ENCODE measurements around the gene HAUS8. TPM values are rescaled to one million over a fixed set of nuclear protein-coding genes. Genes with fewer than 3 reads are reported as not detected.
"Not testable (repeated sequence)": the region's sequence is repeated elsewhere in the genome, so short reads cannot be mapped to it uniquely, and the experiment has no call there.

HAUS8 gene
- total RNA-seq, 1 experiment from 2014 or later = 16.3 TPM

DNA sequence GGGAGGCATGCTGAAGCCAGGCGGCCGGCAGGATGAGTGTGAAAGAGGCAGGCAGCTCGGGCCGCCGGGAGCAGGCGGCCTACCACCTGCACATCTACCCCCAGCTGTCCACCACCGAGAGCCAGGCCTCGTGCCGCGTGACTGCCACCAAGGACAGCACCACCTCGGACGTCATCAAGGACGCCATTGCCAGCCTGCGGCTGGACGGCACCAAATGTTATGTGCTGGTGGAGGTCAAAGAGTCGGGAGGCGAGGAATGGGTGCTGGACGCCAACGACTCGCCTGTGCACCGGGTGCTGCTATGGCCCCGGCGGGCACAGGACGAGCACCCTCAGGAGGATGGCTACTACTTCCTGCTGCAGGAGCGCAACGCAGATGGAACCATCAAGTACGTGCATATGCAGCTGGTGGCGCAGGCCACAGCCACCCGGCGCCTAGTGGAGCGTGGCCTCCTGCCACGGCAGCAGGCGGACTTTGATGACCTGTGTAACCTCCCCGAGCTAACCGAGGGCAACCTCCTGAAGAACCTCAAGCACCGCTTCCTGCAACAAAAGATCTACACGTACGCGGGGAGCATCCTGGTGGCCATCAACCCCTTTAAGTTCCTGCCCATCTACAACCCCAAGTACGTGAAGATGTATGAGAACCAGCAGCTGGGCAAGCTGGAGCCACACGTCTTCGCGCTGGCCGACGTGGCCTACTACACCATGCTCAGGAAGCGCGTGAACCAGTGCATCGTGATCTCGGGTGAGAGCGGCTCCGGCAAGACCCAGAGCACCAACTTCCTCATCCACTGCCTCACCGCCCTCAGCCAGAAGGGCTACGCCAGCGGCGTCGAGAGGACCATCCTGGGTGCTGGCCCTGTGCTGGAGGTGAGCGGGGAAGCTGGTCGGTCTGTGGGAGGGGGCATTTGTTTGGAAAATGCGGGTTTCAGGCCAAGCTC lies 26.7 kb upstream of the HAUS8 start:
- DNase-seq (ENCODE audit: low read depth) = no peak

DNA sequence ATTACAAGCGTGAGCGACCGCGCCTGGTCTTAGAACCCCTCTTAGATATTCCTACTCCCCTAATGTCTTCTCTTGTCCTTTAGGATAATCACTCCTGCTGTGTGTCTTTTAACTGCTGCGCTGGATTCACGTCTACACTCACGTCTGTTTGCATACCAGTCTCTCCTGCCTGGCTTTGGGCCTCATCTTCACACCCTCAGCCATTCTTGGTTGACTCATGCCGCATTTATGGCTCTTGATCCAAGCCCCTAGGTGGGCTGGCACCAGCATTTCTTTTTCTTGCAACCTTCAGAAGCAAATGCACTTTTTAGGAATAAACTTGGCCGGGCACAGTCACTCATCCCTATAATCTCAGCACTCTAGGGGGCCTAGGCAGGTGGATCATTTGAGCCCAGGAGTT lies 23.1 kb upstream of the HAUS8 start:
- DNase-seq (ENCODE audit: low read depth) = no peak

DNA sequence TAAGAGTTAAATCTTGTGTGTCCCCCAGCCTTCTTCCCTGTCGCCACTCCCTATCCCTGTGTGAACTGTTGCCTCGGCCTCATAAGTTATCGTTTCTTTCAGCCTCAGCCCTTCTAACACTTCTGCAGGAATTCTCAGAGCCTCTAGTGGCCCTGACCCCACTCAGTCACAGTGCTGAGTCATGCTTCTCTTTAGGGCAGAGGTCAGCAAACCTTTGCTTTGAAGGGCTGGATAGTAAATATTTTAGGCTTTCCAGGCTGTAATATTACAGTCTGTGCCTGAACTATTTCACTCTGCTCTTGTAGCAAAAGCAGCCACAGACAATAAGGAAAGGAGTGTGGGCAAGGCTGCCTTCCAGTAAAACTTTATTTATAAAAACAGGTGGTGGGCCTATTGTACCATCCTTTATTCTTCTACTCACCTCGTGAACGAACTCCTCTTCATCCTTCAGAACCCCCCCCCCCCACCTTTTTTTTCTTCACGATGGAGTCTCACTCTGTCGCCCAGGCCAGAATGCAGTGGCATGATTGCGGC lies 22.4 kb upstream of the HAUS8 start:
- DNase-seq (ENCODE audit: low read depth) = peak; percentile 67

DNA sequence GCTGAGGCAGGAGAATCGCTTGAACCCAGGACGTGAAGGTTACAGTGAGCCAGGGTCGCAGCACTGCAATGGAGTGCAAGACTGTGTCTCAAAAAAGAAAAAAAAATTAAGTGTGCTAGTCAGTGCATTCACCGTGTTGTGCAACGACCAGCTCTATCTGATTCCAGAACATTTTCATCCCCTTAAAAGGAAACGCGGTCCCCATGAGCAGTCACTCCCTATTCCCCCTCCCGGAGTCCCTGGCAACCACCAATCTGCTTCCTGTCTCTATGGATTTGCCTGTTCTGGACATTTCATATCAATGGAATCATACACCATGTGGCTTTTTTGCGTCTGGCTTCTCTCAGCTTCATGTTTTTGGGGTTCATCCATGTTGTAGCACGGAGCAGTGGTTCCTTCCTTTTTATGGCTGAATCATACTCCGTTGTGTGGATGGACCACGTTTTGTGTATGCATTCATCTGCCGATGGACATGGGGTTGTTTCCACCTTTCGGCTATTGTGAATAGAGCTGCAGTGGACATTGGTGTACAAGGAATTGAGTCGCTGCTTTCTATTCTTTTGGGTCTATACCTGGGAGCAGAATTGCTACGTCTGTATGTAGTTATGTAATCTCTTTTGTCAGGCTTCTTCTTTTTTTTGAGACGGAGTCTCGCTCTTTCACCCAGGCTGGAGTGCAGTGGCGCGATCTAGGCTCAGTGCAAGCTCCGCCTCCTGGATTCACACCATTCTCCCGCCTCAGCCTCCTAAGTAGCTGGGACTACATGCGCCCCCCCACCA lies 20.1 kb upstream of the HAUS8 start:
- DNase-seq (ENCODE audit: low read depth) = no peak

DNA sequence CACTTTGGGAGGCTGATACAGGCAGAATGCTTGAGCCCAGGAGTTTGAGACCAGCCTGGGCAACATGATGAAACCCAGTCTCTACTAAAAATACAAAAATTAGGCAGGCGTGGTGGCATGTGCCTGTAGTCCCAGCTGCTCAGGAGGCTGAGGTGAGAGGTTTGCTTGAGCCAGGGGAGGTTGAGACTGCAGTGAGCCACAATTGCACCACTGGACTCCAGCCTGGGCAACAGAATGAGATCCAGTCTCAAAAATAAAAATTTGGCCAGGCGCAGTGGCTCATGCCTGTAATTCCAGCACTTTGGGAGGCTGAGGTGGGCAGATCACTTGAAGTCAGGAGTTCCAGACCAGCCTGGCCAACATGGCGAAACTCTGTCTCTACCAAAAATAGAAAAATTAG lies 19.4 kb upstream of the HAUS8 start:
- not testable (repeated sequence) for DNase-seq (ENCODE audit: low read depth)

DNA sequence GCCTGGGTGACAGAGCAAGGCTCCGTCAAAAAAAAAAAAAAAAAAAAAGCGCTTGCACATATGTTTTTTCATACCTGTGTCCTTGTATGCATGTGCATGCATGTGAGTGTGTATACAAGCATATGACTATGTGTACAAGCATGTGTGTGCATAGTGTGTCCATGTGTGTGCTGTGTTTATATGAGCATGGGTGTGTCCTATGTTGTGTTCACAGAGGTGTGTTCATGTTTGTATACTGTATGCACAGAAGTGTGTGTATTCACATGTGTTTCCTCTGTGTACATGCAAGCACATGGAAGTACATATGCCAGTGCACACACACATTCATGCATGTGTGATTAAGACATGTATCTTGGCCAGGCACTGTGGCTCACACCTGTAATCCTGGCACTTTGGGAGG lies 17.4 kb upstream of the HAUS8 start:
- no peak for DNase-seq (ENCODE audit: low read depth)

DNA sequence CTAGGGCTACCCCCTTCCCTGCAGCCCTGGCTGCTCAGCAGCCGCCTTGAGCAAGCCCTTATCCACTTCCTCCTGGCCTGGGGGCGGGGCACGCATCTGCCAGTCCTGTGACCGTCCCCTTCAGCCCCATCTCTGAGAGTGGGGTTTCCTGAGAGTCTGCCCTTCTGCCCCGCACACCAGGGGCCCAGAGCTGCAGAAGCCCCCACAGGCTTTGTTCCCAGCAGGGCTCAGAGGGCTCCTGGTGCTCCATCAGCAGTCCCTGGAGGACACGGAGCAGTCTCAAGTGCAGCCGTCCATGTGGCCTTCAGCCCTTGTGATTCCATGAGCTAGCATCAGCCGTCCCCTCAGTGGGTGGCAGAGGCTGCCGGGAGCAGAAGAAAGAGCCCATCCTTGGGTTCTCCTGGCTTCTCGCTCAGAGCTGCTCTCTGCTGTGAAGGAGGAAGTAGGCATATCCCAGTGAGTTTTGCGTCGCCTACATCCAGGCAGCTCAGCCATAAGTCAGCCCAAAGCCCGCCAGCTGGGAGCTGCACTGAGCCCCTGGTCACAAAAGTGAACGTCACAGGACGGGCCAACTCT lies 16.6 kb upstream of the HAUS8 start:
- no peak for DNase-seq (ENCODE audit: low read depth)

DNA sequence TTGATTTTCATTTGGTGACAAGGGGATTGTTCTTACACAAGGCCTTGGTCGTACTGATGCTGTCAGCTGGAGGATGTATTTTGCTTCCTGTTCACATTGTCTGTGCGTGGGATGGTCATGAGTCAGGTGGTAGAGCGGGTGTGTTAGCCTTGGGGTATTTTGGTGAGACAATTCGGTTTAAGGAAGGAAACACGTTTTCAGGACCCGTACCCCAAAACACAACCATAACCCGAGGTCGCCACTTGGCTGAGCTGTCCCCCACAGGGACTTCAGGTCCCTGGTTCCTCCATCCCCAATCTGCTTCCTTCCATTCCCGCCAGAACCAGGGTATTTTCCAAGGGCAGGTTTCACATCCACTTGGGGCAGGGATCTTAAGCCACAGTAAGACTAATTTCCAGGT lies 15.3 kb upstream of the HAUS8 start:
- no peak for DNase-seq (ENCODE audit: low read depth)

DNA sequence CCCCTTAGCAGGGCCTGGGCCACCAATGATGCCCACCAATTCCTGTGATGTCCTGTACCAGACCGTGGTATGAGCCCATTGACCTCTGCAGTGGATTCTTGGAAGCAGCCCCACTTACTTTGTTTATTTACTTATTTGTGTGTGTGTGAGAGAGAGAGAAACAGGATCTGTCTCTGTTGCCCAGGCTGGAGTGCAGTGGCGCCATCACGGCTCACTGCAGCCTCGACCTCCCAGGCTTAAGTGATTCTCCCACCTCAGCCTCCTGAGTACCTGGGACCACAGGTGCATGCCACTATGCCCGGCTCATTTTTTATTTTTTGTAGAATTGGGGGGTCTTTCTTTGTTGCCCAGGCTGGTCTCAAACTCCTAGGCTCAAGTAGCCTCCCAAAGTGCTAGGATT lies 13.3 kb upstream of the HAUS8 start:
- DNase-seq (ENCODE audit: low read depth) = no peak

DNA sequence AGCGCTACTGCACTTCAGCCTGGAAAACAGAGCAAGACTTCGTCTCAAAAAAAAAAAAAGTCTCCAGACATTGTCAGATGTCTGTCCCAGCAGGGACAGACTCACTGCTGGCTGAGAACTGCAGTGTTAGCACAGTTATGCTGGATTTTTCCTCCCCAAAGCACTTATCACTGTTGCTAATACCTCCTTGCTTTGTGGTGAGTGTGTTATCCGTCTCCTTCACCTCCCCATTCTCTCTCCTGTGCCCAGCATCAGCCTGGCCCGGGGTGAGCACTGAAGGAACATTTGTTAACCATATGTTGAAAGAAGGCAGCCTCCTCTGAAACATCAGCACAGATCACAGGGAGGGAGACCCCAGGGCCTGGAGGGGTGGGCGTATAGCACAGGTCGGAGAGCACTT lies 11.6 kb upstream of the HAUS8 start:
- DNase-seq (ENCODE audit: low read depth) = no peak

DNA sequence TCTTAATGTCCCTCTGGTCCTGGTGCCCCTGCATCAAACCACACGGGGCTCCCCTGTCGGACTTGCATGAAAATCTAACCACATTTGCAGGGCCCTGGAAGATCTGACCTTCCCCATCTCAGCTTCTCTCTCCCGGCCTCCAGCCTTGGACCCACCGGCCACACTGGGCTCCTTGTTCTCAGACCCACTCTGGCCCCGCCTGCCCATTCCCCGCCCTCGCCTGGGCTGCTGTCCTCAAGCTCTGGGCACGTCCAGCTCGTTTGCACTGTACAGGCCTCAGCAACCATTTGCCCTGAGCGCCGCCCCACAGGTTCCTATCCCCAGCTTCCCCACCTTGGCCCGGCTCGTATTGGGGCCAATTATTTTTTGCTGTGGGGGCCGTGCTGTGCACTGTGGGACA lies 10.9 kb upstream of the HAUS8 start:
- no peak for DNase-seq (ENCODE audit: low read depth)

DNA sequence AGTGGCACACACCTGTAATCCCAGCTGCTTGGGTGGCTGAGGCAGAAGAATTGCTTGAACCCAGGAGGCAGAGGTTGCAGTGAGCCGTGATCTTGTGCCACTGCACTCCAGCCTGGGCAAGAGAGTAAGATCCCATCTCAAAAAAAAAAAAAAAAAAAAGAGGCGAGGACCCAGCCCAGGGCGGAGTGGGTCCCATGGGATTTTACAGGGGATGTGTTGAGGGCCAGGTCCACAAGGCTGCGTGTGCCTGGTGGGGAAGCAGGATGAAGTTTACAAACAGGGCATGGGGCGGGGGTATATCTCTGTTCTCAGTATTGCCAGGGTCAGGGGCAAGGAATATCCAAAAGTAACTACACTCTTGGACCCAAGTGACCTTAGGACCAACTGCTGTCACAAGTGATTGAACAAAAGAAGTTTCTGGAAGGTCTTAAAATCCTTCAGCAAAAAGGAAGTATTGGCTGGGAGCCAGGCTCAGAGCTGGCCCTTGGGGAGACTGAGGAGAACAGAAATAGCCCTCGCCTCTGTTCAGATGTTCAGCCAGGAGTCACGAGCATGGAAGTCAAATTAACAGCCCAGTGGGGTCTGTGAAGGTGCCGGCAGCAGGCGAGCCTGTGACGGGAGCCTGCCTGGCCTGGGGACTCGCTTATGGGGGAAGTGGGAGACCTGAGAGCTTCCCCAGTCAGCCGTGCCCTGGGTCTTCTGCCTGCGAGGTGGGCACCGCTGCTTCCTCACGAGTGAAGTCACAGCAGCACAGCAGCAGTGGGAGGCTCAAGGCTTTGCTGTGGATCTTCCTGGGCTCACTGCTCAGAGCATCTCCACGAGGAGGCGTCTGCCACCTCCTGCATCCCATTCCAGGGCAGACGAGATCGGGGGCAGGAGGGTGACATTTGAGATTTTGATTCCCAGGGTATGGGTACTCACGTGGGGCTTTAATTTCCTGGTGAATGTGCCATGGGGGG lies 6.7 kb upstream of the HAUS8 start:
- no peak for DNase-seq (ENCODE audit: low read depth)

DNA sequence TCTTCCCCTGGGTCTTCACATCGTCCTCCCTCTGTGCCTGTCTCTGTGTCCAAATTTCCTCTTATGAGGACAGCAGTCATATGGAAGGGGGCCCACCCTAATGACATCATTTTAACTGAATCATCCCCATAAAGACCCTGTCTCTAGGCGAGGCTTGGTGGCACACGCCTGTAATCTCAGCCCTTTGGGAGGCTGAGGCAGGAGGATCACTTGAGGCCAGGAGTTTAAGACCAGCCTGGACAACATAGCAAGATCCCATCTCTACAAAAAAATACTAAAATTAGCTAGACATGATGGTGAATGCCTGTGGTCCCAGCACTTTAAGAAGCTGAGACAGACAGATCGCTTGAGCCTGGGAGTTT lies 5.2 kb upstream of the HAUS8 start:
- DNase-seq (ENCODE audit: low read depth) = no peak

DNA sequence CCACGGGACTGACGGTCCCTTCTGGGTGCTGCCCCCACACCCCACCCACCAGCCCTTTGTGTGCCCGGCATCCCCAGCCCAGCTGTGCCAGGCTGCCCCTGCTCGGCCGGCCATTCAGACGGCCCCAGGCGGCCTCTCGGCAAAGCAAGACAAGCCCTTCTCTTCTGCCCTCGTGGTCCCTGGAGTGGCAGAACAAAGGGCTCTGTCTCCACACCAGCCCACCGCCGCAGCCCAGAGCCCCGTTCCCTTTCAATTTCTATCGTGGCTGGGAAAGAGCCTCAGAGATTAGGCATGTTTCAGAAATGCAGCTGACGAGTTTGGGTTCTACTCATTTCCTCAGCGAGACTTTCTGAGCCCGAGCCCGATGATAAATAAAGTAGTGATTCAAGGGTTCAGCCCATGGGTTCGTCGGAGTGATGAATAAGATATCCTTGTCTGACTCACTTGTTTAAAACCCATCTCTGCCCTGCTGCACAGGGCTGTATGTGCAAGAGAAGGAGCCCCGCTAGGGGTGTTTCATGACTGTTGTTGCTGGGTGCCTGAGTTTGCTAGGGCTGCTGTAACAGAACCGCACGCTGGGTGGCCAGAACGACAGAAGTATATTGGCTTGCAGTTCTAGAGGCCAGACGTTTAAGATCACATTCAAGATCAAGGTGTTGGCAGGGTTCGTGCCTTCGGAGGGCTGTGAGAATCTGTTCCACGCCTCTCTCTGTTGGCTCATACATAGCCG lies 4.6 kb upstream of the HAUS8 start:
- DNase-seq (ENCODE audit: low read depth) = peak; percentile 98

DNA sequence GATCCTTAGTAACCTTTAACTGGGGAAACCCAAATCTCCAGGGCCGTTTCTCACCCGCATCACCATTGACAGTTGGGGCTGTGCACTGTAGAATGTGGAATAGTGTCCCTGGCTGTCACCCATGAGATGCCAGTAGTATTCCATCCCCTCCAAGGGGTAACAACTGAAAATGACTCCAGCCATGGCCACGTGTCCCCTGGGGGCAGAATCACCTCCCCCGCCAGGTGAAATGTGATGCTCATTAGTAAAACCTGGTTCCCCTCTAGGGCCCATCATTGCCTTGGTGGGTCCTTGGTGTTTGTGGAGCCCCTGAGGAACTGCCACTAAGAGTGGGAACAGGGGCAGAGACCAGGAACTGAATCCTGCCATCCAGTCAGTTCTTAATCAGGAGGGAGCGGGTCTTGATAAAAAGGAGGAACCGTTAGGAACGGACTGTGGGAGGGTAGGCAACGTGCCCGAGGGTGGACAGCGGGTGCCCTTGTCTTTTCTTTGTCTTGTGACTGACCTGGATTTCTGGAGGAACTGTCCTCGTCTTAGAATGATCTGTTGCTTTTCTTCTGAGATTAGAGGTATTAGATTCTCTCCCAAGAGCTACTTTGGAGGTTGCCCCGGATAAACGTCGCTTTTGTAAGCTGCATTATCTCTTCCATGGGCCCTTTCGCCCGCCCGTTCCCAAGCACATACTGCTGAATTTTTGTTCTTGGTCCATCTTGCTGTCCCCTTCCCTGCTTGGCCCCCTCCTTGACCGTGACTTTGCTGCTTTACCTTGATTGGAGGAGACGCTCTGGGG lies 3.9 kb upstream of the HAUS8 start:
- DNase-seq (ENCODE audit: low read depth) = peak; percentile 8

DNA sequence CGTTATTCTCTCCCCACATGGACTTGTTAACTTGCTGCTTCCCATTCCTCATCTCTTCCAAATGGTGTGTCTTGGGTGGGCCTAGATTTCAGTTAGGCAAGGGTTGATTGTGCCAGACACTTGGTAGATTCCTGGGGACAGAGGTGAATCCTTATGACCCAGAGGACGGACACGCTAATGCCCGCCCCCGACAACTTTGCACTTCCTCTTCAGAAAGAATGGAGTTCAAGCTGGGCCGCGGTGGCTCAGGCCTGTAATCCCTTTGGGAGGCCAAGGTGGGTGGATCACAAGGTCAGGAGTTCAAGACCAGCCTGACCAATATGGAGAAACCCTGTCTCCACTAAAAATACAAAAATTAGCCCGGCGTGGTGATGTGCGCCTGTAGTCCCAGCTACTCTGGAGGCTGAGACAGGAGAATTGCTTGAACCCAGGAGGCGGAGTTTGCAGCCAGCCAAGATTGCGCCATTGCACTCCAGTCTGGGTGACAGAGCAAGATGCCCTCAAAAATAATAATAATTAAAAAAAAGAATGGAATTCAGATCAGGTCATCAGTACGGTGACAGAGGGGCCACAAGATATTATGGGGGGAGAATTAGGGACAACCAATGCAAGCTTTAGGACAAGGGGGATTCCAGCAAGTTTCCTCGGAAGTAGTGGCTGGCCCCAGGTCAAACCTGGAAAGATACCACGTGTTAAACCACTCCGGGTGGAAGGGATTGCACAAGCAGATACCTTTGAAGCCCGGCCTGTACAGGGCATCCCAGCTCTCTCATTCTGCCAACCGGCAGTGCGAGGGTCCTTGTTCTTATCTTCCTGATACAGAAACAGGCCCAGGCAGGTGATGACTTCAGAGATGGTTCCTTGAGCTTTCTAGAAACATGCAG lies 3.0 kb upstream of the HAUS8 start:
- no peak for DNase-seq (ENCODE audit: low read depth)

DNA sequence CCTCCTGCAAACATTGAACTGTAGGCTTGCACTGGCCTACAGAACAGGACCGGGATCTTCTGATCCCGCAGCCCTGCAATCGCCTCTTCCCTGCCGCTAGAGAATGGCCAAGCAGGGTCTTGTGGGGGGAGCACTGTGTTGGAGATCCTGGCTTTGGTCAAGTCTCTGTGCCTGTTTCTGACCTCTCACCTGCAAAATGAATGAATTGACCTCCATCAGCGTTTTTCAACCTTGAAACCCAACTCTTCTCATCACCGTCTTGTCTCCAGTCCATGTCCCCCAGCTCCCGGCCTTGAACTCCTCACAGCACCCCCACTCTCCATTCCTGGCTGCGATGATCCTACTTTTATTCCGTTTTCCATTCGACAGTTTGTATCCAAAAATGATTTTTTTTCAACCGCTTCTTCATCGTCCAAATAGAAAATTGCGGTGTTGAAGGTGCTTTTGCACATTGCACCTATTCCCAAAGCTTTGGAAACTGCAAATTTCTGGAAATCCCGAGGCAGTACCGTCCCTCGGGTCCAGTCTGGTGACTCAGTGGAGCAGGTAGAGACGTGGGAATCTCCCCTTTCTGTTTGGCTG lies 2.3 kb upstream of the HAUS8 start:
- DNase-seq (ENCODE audit: low read depth) = no peak

DNA sequence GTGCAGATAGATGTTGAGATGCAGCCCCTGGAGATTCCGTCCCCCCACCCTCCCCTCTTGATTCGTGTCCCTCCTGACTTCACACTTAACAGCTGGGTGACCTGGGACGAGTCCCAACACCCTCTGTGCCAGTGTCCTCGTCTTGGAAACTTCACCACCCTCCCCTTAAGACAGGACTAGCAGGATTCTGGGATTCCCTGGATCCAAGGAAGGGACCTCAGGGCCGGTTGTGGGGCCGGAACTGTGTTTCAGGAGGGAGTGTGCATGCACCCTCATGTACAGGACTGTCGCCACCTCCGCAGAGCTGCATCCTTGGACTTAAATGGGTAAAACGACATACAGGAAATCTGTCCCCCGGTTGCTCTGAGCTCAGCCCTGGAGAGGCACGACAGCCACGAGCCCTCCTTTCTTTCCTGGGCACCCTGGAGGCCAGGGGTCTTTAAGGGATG lies 1.3 kb upstream of the HAUS8 start:
- DNase-seq (ENCODE audit: low read depth) = peak; percentile 9
